ENCODE results near the gene UGT1A1. TPM values are rescaled to one million over a fixed set of nuclear protein-coding genes. Genes with fewer than 3 reads are reported as not detected.

The UGT1A1 gene
- total and polyA plus RNA-seq, 2 of the 13 experiments (the other 11 are each of a cell fraction or from before 2014, with no cell fraction given): 0.69 to 0.75 TPM

DNA sequence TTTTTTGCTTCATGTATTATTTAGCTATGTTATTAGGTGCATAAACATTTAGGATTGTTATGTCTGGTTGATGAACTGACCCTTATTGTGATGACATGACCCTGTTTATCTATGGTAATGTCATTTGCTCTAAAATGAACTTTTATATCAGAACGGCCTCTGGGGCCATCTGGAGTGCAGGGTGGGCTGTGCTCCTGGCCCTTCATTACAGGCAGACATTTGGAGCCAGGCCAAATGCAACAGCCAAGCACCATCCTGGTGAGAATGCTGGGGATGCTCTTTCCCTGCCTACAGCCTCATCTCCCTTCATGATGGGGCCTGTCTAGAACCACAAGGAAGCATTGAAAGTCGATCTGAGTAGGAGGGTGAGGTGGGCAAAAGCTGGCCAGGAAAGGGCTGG, 56.3 kb downstream of the UGT1A1 start (continued):
- TF ChIP-seq, protein P1, sequence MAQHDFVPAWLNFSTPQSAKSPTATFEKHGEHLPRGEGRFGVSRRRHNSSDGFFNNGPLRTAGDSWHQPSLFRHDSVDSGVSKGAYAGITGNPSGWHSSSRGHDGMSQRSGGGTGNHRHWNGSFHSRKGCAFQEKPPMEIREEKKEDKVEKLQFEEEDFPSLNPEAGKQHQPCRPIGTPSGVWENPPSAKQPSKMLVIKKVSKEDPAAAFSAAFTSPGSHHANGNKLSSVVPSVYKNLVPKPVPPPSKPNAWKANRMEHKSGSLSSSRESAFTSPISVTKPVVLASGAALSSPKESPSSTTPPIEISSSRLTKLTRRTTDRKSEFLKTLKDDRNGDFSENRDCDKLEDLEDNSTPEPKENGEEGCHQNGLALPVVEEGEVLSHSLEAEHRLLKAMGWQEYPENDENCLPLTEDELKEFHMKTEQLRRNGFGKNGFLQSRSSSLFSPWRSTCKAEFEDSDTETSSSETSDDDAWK (CRISPR knock-in tag; IDR thresholded peaks at IDR 0.05): no peak
- TF ChIP-seq MTA3 (CRISPR knock-in tag; IDR thresholded peaks at IDR 0.05): no peak
- no peak for TF ChIP-seq ZNF878 (CRISPR knock-in tag; IDR thresholded peaks at IDR 0.05)

DNA sequence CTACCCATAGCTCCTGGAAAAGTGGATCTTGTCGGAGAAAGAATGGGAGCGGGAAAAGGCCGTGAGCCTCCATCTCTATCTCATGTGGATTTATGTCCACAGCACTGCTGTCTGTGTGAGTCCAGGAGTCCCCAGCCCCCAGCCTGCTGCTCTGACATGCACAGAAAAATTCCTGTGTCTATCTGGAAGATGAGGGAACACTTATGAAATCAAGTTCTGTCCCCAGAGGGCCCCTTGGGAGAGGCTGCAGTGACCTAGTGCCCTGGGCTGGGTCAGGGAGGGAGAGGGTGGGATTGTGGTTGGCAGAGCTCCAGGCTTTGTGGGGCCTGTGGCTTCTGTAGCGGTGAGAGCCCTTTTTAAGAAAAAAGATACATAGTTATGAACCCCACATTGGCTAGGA, 56.7 kb downstream of the UGT1A1 start:
- intact Hi-C loops (cut with micrococcal nuclease; ENCODE audit: unreplicated experiment): no loop called here
- Histone ChIP-seq H3K4me2 (ENCODE audit: low read depth, low read length) (no peak overlapping the region), H4K20me1 (ENCODE audit: insufficient read depth, low read length) (no peaks in the 10 kb centered on the region), H3K4me1 (ENCODE audit: insufficient read depth, low read length) (peaks cover 23% of the 10 kb centered on the region), H3K79me2 (ENCODE audit: insufficient read depth, low read length) (no peaks in the 10 kb centered on the region), H3K4me3 (replicated peaks in 1 of 3; ENCODE audit: insufficient read depth in 1 of 3, low read depth in 2 of 3, low read length in 3 of 3) (no peak overlapping the region), H3K27me3 (ENCODE audit: control insufficient read depth in 1 of 2, insufficient read depth in 2 of 2, low read length in 2 of 2) (peaks cover 7 to 34% of the 10 kb centered on the region in 2 experiments; a peak in 4 of 5 replicates), H3K9ac (ENCODE audit: insufficient read depth, low read depth, low read length) (no peak overlapping the region), H3K36me3 (replicated peaks in 1 of 2; ENCODE audit: control insufficient read depth in 1 of 2, insufficient read depth in 2 of 2, low read length in 2 of 2) (no peaks in the 10 kb centered on the region), H3K9me3 (ENCODE audit: low read length) (no peaks in the 10 kb centered on the region), H3K27ac (ENCODE audit: extremely low read length, insufficient read depth, low read length) (no peak overlapping the region), H2AFZ (ENCODE audit: low read length) (no peak overlapping the region)
- ChIA-PET POLR2A (no interaction called here), CTCF (ENCODE audit: low intra/inter-chr PET ratio, low total read pairs) (no interaction called here)
- in situ Hi-C loops (cut with HindIII; ENCODE audit: extremely low pct_ligation_motif_present, low pct_unique_long_range_greater_than_20kb): no loop called here
- WGBS (ENCODE audit: low lambda C conversion rate): 31% methylated on average over 4 of the region's 4 CpGs
- no peak for TF ChIP-seq GLMP (CRISPR knock-in tag; IDR thresholded peaks at IDR 0.05; ENCODE audit: borderline replicate concordance)
- TF ChIP-seq BHLHE40 (IDR thresholded peaks at IDR 0.05; ENCODE audit: low read length): no peak
- TF ChIP-seq SMAD1 (CRISPR knock-in tag; IDR thresholded peaks at IDR 0.05; ENCODE audit: borderline replicate concordance, low read depth): no peak
- no peak for TF ChIP-seq ZFP82 (CRISPR knock-in tag; IDR thresholded peaks at IDR 0.05; ENCODE audit: borderline replicate concordance)
- TF ChIP-seq NKX3-1 (CRISPR knock-in tag; IDR thresholded peaks at IDR 0.05): no peak
- TF ChIP-seq SAFB2 (CRISPR knock-in tag; IDR thresholded peaks at IDR 0.05; ENCODE audit: borderline replicate concordance, low read depth): no peak
- TF ChIP-seq HOXA3 (CRISPR knock-in tag; IDR thresholded peaks at IDR 0.05): no peak
- no peak for TF ChIP-seq NFYB (CRISPR knock-in tag; IDR thresholded peaks at IDR 0.05)
- FAIRE-seq (no peak), ATAC-seq (no peak), DNase-seq (ENCODE audit: low spot score) (no peak)
- BruUV-seq (replicated peaks): no TSS peak
